Left hindlimb (tissue), 1 donor: ENCODE data around the gene SIGLEC15.

Experiments used
- DNase-seq: peaks from one replicate; pipeline ENCODE4 v3.0.0-alpha.2; 2018

The SIGLEC15 gene

DNA sequence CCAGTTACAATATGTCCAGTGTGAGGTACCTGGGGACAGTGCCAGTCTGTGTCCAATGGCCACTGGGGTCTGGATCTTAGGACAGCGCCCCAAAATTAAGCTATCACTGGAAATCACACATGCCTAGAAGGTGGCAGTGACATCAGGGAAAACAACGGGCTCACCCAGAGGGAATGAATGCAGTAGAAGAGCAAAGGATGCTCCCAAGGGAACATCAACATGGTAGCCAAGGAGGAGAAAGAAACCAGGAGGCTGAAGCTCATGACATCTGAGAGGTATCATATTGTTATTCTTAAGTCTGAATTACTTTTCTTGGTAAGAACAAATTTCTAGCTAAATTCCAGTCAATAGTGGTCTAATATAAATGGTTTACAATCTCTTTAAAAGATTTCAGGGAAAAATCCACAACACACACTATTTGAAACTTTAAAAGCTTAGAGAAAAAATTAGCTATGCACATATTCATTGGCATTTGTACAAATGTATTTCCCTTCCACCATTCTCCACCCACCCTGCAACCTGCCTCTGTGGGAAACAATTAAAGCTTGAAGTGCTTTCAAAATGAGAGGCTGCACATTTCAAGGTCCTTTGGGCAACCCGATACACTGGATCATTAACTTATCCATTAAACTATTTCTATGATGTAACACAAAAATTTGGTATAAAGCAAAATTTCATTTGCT is 55.5 kb downstream of the SIGLEC15 start:
- DNase-seq: no peak

DNA sequence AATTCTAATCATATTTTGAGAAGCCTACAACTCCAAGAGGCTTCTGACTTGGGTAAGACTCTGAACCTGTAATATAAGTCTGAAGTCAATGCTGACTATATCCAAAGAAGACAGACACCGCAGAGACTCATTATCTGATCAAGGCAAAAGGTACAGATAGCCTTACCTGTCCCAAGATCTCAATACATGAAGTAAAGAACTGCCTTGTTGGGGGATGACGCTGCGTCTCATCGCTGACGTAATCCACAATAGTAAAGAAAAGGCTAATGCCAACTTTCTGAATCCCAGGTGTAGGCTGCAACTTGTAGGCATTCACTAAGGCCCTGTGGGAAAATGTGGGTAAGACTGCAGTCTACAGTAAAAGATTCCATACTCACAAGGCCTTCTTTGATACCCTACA is 62.1 kb downstream of the SIGLEC15 start:
- no peak for DNase-seq

DNA sequence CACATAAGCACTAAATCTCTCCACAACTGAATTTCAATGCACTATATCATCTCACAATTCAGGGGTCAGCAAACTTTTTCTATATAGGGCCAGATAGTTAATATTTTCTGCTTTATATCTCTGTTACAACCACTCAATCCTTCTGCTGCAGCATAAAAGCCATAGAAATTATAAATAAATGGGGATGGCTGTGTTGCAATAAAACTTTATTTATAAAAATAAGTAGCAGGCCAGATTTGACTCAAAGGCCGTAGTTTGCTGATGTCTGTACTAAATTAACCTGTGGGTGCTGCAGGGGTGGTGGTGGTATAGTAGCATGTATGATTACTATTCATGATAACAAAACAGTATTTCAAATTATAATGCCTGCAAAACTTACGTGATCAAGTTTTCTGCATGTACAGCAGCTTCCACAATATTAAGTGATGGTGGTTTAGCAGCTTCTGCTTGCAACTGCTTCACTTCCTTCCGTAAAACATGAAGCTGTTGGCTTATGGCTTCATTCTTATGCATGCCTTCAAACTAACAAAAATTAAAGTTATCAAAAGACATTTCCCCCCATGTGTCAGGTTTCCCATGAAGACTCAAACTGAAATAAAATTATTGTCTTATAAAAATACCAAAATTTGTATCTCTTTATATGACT is 64.1 kb downstream of the SIGLEC15 start:
- no peak for DNase-seq

DNA sequence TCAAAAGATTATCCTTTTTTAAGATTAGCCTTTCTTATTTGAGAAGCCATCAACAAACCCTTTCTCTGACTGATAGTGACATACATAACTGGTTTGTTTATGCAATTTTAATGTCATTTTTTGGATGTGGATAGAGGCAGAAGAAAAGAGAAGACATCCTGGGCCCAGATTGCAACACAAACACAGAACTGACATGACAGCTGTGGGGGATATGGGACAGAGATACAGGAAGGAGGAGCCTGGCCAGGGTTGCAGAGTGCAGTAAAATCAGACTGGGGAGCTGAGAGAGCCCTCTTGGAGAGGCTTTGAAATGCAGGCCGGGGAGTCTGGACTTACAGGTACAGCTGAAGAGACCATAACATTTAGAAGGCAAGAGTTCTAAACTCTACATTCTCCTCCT is 65.1 kb downstream of the SIGLEC15 start:
- DNase-seq: no peak

DNA sequence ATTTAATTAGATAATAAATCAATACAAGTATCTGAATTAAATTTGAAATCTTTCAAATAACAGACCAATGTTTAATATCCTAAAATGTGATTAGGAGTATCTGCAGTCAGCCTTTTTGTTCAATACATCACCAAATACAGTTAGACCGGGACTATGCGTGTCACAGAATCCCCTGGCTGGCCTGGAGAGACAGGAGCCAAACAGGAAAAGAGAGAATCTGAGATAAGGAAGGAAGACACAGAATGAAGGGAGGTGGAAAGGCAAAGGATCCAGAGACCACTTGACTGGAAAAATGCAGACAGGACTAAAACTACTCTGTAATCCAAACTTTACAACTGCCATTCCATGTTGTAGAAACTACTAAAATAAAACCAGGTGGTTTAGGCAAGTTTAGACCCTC is 66.3 kb downstream of the SIGLEC15 start:
- DNase-seq: no peak
